GM12873 (cell line): ENCODE data around the gene STX17.

Experiments
- TF ChIP-seq, protein P1 (sequence below): IDR thresholded peaks from 2 replicates; pipeline ENCODE4 v1.5.1; 2012; ENCODE audit warnings: low read depth, mild to moderate bottlenecking, moderate library complexity, low read length, control low read depth; ENCODE audit not compliant: insufficient read depth; ENCODE audit errors: missing control alignments

STX17 gene

DNA sequence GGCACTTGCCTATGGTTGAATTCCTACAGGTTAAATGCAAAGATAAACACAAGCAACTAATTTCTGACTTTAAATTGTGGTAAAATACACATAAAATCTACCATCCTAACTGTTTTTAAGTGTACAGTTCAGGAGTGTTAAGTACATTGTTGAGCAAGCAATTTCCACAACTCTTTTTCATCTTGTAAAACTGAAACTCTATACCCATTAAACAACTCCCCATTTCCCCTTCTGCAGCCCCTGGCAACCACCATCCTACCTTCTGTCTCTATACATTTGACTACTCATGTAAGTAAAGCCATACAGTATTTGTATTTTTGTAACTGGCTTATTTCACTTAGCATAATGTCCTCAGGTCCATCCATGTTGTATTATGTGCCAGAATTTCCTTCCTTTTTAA, 38.5 kb upstream of the STX17 start:
- TF ChIP-seq, protein P1, sequence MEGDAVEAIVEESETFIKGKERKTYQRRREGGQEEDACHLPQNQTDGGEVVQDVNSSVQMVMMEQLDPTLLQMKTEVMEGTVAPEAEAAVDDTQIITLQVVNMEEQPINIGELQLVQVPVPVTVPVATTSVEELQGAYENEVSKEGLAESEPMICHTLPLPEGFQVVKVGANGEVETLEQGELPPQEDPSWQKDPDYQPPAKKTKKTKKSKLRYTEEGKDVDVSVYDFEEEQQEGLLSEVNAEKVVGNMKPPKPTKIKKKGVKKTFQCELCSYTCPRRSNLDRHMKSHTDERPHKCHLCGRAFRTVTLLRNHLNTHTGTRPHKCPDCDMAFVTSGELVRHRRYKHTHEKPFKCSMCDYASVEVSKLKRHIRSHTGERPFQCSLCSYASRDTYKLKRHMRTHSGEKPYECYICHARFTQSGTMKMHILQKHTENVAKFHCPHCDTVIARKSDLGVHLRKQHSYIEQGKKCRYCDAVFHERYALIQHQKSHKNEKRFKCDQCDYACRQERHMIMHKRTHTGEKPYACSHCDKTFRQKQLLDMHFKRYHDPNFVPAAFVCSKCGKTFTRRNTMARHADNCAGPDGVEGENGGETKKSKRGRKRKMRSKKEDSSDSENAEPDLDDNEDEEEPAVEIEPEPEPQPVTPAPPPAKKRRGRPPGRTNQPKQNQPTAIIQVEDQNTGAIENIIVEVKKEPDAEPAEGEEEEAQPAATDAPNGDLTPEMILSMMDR: no peak

DNA sequence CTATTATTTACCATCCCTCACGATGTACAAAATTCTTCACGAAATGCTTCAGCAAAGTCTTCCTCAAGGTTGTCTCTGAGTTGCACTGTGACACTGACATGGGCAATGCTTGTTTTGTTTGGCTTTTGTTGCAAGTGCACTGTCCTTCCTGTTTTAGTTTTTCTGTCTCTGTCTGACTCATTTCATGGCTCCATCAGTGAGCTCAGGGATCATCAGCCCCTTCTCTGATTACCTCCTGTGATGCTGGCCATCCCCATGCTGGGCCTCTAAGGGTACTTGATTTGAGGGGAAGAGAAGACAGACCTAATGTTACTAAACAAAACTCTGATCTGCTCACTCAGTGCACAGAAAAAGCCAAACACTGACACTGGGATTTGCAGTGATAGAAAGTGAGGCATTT, 37.6 kb upstream of the STX17 start:
- TF ChIP-seq, protein P1: no peak

DNA sequence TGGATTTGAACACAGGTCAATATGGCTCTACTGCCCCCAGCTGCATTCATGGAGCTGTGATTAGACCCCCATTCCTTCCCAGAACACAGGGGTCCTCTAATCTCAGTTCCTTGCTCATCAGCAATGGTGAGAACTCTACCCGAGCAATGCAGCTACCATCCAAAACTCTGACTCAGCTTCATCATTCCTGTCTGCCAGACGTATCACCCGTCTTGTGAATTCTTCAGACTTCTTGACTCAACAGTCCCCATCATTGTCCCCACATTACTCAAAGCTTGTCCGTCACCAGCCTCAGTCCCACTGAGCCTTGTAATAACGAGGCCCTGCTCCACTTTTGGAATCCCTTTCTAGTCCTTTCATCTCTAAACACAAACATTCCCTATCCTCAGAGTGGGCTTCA, 36.3 kb upstream of the STX17 start:
- TF ChIP-seq, protein P1: no peak

DNA sequence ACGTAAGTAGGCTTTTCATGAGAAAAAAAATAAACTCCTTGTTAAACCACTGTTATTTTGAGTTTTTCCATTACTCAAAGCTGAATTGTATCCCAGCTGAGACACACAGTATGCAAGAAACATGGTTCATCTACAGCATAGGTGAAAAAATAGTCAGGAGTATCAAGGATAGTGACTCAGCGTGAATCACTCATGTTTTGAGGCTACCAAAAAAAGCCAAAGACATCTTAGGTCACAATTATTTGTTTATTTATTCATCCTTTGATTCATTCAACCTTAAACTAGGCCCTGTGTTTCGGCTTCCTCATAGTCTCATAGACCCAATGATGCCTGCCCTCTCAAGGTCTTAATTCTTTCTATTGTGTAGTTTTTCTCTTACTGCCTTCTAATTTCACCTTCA, 32.9 kb upstream of the STX17 start:
- TF ChIP-seq, protein P1: no peak

DNA sequence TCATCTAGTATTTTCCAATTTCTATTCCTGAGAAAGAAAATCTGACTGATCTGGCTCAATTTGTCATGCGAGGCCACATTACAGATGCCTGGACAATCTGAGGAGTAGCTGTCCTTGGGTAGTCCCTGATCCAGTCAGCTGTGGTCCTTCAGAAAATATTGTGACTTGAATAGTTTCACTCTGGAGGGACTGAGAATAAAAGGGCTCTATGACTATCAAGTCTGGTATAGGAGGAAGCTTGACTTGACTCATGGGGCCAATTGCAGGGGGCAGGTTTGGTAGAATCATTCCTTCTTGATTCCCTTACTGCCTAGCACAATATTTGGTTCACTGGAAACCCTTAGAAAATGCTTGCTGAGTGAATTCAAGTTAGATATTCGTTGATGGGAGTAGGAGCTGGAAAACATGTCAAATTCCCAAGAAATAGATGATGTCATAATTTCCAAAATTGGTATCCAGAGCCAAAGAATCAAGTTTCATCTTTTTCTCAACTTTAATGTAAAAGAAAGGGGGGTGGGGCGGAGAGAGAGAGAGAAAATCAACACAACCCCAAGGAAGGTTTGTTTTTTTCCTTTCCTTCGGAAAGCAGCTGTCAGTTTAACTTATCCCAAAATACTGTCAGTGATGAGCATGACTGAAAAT, 32.4 kb upstream of the STX17 start:
- TF ChIP-seq, protein P1: no peak

DNA sequence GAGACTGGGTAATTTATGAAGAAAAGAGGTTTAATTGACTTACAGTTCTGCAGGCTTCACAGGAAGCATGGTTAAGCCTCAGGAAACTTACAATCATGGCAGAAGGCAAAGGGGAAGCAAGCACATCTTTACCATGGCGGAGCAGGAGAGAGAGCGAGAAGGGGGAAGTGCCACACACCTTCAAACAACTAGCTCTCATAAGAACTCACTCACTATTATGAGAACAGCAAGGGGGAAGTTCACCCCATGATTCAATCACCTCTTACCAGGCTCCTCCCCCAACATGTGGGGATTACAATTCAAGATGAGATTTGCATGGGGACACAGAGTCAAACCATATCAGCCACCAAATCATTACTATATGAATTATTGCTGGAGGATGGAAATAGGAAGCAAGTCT, 30.3 kb upstream of the STX17 start:
- TF ChIP-seq, protein P1: no peak

DNA sequence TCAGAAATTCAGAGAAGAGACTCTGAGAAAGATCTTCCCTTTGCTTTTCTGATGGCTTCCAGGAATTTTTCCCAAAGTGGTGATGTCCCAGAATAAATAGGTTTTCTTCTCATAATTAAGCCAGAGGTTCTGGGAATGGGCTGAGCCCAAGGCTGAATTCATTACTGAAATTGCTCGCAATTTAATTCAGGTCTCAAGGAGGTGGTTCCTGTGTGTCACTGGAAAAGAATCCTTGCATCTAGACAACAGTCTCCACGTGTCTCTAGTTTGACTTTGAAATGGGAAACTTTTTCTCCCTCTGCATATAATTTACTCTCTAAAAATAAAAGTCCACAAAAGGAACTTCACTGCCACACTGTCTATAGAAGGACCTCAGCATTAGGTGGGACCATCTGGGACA, 27.8 kb upstream of the STX17 start:
- TF ChIP-seq, protein P1: no peak
